ENCODE data around the gene QRFP. TPM values are rescaled to one million over a fixed set of nuclear protein-coding genes. Genes with fewer than 3 reads are reported as not detected.
A peak's percentile ranks its signal among the peaks of the same experiment; 100 is the strongest.

QRFP gene
- total RNA-seq, 1 donor from 2014 or later = not detected

DNA sequence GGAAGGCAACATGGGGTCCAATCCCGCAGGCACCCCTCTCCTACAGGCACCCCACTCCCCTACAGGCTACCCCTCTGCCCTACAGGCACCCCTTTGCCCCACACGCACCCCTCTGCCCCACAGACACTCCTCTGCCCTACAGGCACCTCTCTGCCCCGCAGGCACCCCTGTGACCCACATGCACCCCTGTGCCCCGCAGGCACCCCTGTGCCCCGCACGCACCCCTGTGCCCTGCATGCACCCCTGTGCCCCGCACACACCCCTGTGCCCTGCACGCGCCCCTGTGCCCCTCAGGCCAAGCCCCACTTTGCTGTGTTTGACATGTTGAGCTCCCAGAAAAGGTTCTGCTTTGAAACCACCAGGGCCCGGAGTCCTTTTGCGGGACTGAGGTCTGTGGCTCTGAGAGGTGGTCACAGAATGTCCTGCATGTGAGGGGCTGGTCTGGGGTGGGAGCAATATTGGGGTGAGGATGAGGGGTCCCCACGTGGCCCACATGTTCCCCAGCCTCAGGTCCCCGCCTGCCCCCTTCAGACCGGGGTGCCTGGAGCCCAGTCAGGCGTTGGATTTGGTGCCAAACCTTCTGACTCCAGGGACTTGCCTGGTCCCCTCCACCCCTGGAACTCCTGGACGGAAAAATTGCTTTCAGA, 616 bp upstream of the QRFP start:
- no peak for DNase-seq
- ATAC-seq = no peak
- intact Hi-C loops (cut with micrococcal nuclease) = no loop called here

DNA sequence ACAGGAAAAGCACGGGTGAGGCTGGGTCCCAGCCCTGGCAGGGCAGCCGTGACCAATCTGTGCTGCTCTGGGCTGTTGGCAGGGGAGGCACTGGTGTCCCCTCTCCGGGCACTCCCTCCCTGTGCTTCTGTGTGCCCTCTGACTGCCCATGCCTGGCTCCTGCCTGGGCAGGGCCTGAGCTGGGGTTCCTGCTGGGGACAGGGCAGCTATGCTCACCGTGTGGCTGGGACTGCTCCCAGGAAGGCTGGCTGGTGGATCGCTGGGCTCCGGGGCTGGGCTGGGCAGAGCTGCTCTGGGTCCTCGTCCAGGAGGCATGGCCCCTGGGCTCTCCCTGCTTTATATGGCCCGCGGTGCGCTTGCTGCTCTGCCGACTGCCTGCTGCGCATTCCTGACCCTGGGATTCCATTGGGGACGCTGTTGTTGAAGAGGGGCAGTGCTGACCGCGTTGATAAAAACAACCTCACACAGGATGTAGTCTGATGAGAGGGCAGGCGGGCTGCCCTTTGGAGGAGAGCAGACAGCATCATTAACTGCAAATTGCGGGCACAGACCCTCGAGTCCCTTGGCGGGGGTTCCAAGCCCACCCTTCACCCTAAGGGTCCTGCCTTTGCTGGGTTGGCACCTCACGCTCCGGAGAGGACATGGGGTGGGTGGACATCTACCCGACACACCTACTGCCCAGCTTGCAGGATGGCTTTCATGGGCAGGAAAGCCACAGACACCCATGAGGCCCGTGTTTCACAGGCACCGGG, 955 bp downstream of the QRFP start:
- peak; percentile 45 for DNase-seq
- peak; percentile 63 for ATAC-seq
- intact Hi-C loops (cut with micrococcal nuclease) = no loop called here

DNA sequence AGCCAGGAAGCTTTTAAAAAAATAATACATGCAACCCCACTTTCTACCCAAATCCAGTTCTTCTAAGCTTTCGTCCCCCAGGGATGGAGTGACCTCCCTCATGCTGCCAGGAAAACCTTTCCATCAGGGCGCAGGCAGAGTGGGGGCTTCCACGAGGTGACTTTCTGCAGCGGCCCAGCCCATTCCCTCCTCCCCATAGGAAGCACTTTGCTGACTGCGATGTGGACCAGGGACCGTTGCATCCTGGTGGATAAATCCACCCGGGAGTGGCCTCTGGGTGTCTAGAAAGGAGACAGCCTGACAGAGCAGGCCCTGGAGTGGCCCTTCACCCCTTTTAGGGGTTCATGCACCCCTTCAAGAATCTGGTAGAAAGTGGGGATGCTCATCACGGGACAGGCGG, 1.6 kb downstream of the QRFP start:
- DNase-seq (no peak), ATAC-seq (no peak)
- intact Hi-C loops (cut with micrococcal nuclease) = no loop called here

- ATAC-seq (peak; percentile 3), DNase-seq (no peak)
- intact Hi-C loops (cut with micrococcal nuclease) = no loop called here
Observed at GRCh38 chr9:130894546-130894945, 2.1 kb downstream of the QRFP start.

GRCh38 chr9:130893341-130894101, 3.1 kb downstream of the QRFP start:
- ATAC-seq (peak; percentile 53), DNase-seq (peak; percentile 69)
- intact Hi-C loops (cut with micrococcal nuclease) = no loop called here

- no peak for DNase-seq
- intact Hi-C loops (cut with micrococcal nuclease) = no loop called here
- no peak for ATAC-seq
Observed at GRCh38 chr9:130892477-130893304, 3.9 kb downstream of the QRFP start.

DNA sequence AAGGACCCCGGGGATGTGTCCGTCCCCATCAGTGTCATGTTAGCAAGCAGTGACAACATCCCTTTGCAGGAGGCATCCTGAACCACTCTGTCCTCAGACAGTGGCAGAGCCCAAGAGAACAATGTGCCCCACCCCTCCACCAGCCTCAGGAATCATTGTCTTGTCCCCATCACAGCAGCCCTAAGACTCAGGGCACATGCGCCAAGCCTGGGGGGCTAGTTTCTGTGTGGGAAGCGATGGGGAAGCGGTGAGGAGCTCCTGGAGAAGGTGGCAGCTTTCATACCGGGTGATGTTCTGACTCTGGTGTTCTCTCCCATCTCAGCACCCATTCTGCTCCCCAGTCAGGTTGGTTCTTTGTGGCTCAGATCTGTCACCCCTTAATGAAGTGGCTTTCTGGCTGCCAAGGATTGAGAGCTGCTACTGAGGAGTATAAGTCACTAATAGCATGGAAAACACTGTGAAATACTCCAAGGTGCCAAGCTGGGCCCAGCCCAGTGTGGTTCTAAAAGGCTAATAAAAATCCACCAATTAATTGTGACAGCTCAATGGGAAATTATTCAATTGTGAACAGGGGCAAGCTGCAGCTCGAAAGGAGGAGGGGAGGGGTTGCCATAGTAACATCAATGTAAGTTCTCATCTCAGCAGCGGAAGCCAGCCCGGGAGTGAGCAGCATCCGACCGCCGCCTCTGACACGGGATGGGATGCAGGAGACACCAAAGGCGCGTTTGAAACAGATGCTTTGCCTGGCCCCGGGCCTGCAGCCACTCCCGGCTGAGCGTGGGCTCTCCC, 4.7 kb downstream of the QRFP start:
- DNase-seq (no peak), ATAC-seq (peak; percentile 7)
- intact Hi-C loops (cut with micrococcal nuclease) = no loop called here

DNA sequence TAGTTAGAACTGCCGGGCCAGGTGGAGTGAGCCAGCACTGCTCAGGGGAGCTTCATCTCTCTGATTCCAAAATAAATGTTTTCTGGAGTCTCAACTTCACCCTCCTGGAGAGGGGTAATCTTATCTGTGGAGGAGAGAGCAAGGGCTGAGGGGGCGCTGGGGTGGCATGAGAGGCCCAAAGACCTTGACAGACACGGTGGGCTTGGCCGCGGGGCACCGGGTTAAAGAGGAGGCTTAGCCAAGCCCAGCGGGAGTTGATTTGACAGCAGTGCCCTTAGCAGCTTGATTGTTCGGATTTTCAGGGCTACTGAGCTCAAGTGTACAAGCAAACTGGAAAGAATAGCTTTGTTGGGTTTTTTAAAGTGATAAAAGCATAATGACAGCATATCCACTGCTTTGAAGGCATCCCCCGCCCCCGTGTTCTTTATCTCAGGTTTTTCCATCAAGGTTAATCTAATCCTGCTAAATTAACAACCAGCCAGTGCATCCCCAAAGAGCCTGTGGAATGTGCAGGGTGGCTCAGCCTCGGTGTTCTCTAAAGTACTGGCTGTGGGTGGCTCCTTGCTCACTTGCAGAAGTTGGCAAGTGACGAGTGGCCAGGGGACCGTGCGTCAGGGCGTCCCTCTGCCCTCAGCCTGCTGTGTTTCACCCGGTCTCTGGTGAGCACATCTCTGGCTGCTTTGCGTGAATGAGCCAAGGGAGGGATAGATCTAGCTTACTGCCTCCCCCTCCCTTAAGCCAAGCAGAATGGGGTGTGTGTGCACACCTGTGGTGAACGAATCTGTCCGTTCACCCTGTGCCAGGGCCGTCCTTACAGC, 5.5 kb downstream of the QRFP start:
- intact Hi-C loops (cut with micrococcal nuclease) = no loop called here
- DNase-seq = no peak
- ATAC-seq = no peak

DNA sequence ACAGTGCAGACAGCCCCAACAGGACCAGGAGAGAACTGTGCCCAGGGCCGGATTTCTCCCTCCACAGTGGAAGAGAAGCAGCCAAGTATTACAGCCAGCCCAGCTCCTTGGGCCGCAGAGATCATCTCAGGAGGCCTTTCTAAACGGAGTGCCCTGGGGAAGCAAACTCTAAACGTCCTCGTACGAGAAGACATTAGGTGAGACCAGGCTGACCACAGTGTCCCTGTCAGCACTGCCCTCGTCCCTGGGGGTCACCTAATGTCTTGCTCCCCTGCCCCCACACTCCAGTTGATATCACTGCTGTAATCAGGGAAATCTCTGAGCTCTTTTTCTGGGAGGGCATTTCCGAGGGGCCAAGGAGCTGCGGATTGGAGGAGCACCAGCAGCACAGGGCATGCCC, 6.5 kb downstream of the QRFP start:
- intact Hi-C loops (cut with micrococcal nuclease) = no loop called here
- ATAC-seq = no peak
- no peak for DNase-seq

DNA sequence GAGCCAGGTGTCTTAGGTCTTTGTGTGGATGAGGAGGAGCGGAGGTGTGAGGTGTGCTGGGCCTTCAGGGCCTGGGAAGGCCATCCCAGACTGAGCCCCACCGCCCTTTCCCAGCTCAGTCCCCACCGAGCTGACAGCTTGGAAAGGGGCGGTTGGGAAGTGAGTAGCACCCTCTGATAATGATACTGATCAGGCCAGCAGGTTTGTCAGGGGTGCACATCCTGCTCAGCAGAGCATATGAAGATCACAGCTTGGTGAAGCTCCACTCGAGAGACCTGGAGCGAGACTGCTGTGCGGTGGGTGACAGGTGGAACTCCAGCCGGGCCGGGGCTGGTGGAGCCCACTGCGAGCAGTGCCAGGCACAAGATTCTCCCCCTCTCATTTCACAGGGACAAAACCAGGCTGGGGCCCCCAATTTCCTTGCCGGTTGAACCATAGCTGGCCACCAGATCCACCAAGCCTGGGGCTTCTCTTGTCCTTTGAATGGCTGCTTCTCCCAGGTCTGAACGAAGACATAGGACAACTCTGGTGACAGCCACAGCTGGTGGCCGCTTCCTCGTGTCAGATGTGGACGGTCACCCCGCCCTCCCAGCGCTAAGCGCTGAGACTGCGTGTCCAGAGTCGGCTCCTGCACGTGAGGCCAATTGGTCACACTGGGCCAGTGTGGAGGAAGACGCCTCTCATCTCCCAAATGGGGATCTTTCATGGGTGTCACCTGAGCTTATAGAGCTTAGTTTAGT, 8.3 kb downstream of the QRFP start:
- ATAC-seq (no peak), DNase-seq (no peak)
- intact Hi-C loops (cut with micrococcal nuclease) = no loop called here

- ATAC-seq = no peak
- intact Hi-C loops (cut with micrococcal nuclease) = no loop called here
- no peak for DNase-seq
Observed at GRCh38 chr9:130887494-130888144, 9.0 kb downstream of the QRFP start.

DNA sequence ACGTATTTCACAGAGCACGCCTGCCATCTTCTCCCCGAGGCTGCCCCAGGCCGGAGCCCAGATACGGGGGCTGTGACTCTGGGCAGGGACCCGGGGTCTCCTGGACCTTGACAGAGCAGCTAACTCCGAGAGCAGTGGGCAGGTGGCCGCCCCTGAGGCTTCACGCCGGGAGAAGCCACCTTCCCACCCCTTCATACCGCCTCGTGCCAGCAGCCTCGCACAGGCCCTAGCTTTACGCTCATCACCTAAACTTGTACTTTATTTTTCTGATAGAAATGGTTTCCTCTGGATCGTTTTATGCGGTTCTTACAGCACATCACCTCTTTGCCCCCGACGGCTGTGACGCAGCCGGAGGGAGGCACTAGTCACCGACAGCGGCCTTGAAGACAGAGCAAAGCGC, 9.6 kb downstream of the QRFP start:
- intact Hi-C loops (cut with micrococcal nuclease) = no loop called here
- DNase-seq (no peak), ATAC-seq (no peak)

GRCh38 chr9:130885484-130886375, 10.9 kb downstream of the QRFP start:
- ATAC-seq (no peak), DNase-seq (peak; percentile 36)
- intact Hi-C loops (cut with micrococcal nuclease) = no loop called here

GRCh38 chr9:130884542-130885483, 11.8 kb downstream of the QRFP start:
- ATAC-seq (no peak), DNase-seq (no peak)
- intact Hi-C loops (cut with micrococcal nuclease) = no loop called here

GRCh38 chr9:130884111-130884531, 12.5 kb downstream of the QRFP start:
- no peak for DNase-seq
- no peak for ATAC-seq
- intact Hi-C loops (cut with micrococcal nuclease) = no loop called here
